SK-N-MC (cell line): ENCODE results near the gene ARHGAP26.

Source experiments
- EZH2 ChIP-seq: fragments of 200-600 bp; sonication (generic); IDR thresholded peaks from one replicate; pipeline ENCODE4 v1.6.1; 2017; ENCODE audit warnings: antibody characterized with exemption
- FOXP2 ChIP-seq: optimal IDR thresholded peaks from 2 replicates; pipeline ENCODE3; 2011; ENCODE audit warnings: mild to moderate bottlenecking, moderate library complexity; ENCODE audit not compliant: insufficient read depth; ENCODE audit errors: extremely low read length, control extremely low read depth
- POLR2AphosphoS5 ChIP-seq: IDR thresholded peaks from 2 replicates; pipeline ENCODE4 v1.6.1; 2012; ENCODE audit warnings: mild to moderate bottlenecking, low read depth, low read length, borderline replicate concordance

- no peak for TF ChIP-seq EZH2
- TF ChIP-seq POLR2AphosphoS5: no peak
- no peak for TF ChIP-seq FOXP2
Observed at GRCh38 chr5:142939884-142940283, 169.7 kb downstream of the ARHGAP26 start.
